ENCODE measurements around the gene TTL.
"Not testable (repeated sequence)": the region's sequence is repeated elsewhere in the genome, so short reads cannot be mapped to it uniquely, and the experiment has no call there.

Gene TTL

DNA sequence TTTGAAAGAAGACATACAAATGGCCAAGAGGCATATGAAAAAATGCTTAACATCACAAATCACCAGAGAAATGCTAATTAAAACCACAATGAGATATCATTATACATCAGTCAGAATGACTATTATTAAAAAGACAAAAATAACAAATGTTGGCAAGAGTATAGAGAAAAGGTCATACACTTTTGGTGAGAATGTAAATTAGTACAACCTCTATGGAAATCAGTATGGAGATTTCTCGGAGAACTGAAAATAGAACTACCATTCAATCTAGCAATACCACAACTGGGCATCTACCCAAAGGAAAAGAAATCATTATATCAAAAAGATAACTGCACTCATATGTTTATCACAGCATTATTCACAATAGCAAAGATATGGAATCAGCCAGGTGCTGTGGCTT is 37.7 kb upstream of the TTL start:
- H3K27ac ChIP-seq (ENCODE audit: low read depth, low read length); H3K4me1 ChIP-seq (ENCODE audit: insufficient read depth, low read length); H3K9me3 ChIP-seq (ENCODE audit: low read length); H3K27me3 ChIP-seq (ENCODE audit: control insufficient read depth in 1 of 2, insufficient read depth in 2 of 2, low read length in 2 of 2); H3K4me3 ChIP-seq (ENCODE audit: low read depth in 1 of 2, low read length in 2 of 2); H3K36me3 ChIP-seq (ENCODE audit: insufficient read depth, low read length); H3K9ac ChIP-seq (ENCODE audit: low read length): not testable (repeated sequence)

- H3K9ac ChIP-seq (ENCODE audit: low read length), result no peak overlapping the region
- H3K36me3 ChIP-seq (ENCODE audit: insufficient read depth, low read length), result no peaks in the 10 kb centered on the region
- no peak overlapping the region for H3K4me3 ChIP-seq (ENCODE audit: low read depth in 1 of 2, low read length in 2 of 2)
- no peaks in the 10 kb centered on the region for H3K27me3 ChIP-seq (ENCODE audit: control insufficient read depth in 1 of 2, insufficient read depth in 2 of 2, low read length in 2 of 2)
- no peaks in the 10 kb centered on the region for H3K4me1 ChIP-seq (ENCODE audit: insufficient read depth, low read length)
- H3K27ac ChIP-seq (ENCODE audit: low read depth, low read length), result no peak overlapping the region
- no peaks in the 10 kb centered on the region for H3K9me3 ChIP-seq (ENCODE audit: low read length)
Observed at GRCh38 chr2:112449854-112450253, 32.1 kb upstream of the TTL start.

GRCh38 chr2:112451317-112451716 is 30.6 kb upstream of the TTL start:
- H3K27me3 ChIP-seq (ENCODE audit: control insufficient read depth in 1 of 2, insufficient read depth in 2 of 2, low read length in 2 of 2), result no peaks in the 10 kb centered on the region
- H3K4me3 ChIP-seq (ENCODE audit: low read depth in 1 of 2, low read length in 2 of 2), result no peak overlapping the region
- H3K9me3 ChIP-seq (ENCODE audit: low read length), result no peaks in the 10 kb centered on the region
- no peak overlapping the region for H3K9ac ChIP-seq (ENCODE audit: low read length)
- no peaks in the 10 kb centered on the region for H3K36me3 ChIP-seq (ENCODE audit: insufficient read depth, low read length)
- no peaks in the 10 kb centered on the region for H3K4me1 ChIP-seq (ENCODE audit: insufficient read depth, low read length)
- H3K27ac ChIP-seq (ENCODE audit: low read depth, low read length), result no peak overlapping the region

- Histone ChIP-seq H3K27ac (ENCODE audit: low read depth, low read length) (no peak overlapping the region), H3K4me1 (ENCODE audit: insufficient read depth, low read length) (no peaks in the 10 kb centered on the region), H3K9ac (ENCODE audit: low read length) (no peak overlapping the region)
Observed at GRCh38 chr2:112454586-112454985, 27.4 kb upstream of the TTL start.

GRCh38 chr2:112459372-112459771 is 22.6 kb upstream of the TTL start:
- H3K9me3 ChIP-seq (ENCODE audit: low read length), result no peaks in the 10 kb centered on the region
- H3K27ac ChIP-seq (ENCODE audit: low read depth, low read length), result no peak overlapping the region
- H3K4me1 ChIP-seq (ENCODE audit: insufficient read depth, low read length), result no peaks in the 10 kb centered on the region
- H3K27me3 ChIP-seq (ENCODE audit: control insufficient read depth in 1 of 2, insufficient read depth in 2 of 2, low read length in 2 of 2), result no peaks in the 10 kb centered on the region
- H3K36me3 ChIP-seq (ENCODE audit: insufficient read depth, low read length), result no peaks in the 10 kb centered on the region
- no peak overlapping the region for H3K9ac ChIP-seq (ENCODE audit: low read length)
- H3K4me3 ChIP-seq (ENCODE audit: low read depth in 1 of 2, low read length in 2 of 2), result no peak overlapping the region

More at GRCh38 chr2:112454586-112454985, 27.4 kb upstream of the TTL start:
- Histone ChIP-seq H3K4me3 (ENCODE audit: low read depth in 1 of 2, low read length in 2 of 2) (no peak overlapping the region), H3K9me3 (ENCODE audit: low read length) (no peaks in the 10 kb centered on the region), H3K27me3 (ENCODE audit: control insufficient read depth in 1 of 2, insufficient read depth in 2 of 2, low read length in 2 of 2) (no peaks in the 10 kb centered on the region), H3K36me3 (ENCODE audit: insufficient read depth, low read length) (no peaks in the 10 kb centered on the region)

GRCh38 chr2:112462178-112462577 is 19.8 kb upstream of the TTL start:
- Histone ChIP-seq H3K4me1 (ENCODE audit: insufficient read depth, low read length) (no peaks in the 10 kb centered on the region), H3K36me3 (ENCODE audit: insufficient read depth, low read length) (no peaks in the 10 kb centered on the region), H3K27ac (ENCODE audit: low read depth, low read length) (no peak overlapping the region), H3K4me3 (ENCODE audit: low read depth in 1 of 2, low read length in 2 of 2) (no peak overlapping the region), H3K9me3 (ENCODE audit: low read length) (no peaks in the 10 kb centered on the region), H3K9ac (ENCODE audit: low read length) (no peak overlapping the region), H3K27me3 (ENCODE audit: control insufficient read depth in 1 of 2, insufficient read depth in 2 of 2, low read length in 2 of 2) (no peaks in the 10 kb centered on the region)

- no peaks in the 10 kb centered on the region for H3K9me3 ChIP-seq (ENCODE audit: low read length)
- H3K27ac ChIP-seq (ENCODE audit: low read depth, low read length), result no peak overlapping the region
- H3K4me3 ChIP-seq (ENCODE audit: low read depth in 1 of 2, low read length in 2 of 2), result no peak overlapping the region
- no peak overlapping the region for H3K9ac ChIP-seq (ENCODE audit: low read length)
- no peaks in the 10 kb centered on the region for H3K36me3 ChIP-seq (ENCODE audit: insufficient read depth, low read length)
- no peaks in the 10 kb centered on the region for H3K27me3 ChIP-seq (ENCODE audit: control insufficient read depth in 1 of 2, insufficient read depth in 2 of 2, low read length in 2 of 2)
- no peaks in the 10 kb centered on the region for H3K4me1 ChIP-seq (ENCODE audit: insufficient read depth, low read length)
Observed at GRCh38 chr2:112463256-112463655, 18.7 kb upstream of the TTL start.

GRCh38 chr2:112465382-112465781 is 16.6 kb upstream of the TTL start:
- H3K9me3 ChIP-seq (ENCODE audit: low read length), result no peaks in the 10 kb centered on the region
- no peaks in the 10 kb centered on the region for H3K36me3 ChIP-seq (ENCODE audit: insufficient read depth, low read length)
- no peaks in the 10 kb centered on the region for H3K27me3 ChIP-seq (ENCODE audit: control insufficient read depth in 1 of 2, insufficient read depth in 2 of 2, low read length in 2 of 2)
- H3K4me1 ChIP-seq (ENCODE audit: insufficient read depth, low read length), result no peaks in the 10 kb centered on the region
- H3K9ac ChIP-seq (ENCODE audit: low read length), result no peak overlapping the region
- no peak overlapping the region for H3K4me3 ChIP-seq (ENCODE audit: low read depth in 1 of 2, low read length in 2 of 2)
- H3K27ac ChIP-seq (ENCODE audit: low read depth, low read length), result no peak overlapping the region

DNA sequence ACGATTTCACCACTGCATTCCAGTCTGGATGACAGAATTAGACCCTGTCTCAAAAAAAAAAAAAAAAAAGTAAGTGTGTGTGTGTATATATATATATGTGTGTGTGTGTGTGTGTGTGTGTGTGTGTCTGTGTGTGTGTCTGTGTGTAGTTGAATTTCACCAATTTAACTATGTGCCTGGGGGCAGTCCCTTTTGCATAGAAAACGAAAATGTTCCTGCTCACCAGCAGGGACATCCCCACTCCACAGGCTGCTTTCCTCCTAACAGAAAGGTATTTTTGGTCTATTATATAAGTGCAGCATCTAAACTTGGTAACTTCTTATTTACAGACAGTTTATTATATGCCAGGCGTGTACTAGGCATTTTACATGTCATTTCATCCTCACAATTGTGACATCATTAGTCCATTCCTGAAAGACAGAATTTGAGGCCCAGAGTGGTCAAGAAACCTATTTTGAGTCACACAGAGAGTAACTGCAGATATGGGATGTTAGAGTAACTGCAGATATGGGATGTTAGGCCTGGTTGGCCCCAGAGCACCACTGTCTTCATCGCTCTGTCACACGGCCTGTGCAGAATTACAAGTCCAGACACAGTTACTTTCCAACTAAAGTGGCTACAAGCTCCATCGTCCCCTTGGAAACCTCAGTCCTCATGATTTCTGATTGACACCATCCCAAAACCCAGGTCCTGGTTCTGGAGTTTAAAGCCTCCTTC is 9.3 kb upstream of the TTL start:
- Histone ChIP-seq H3K4me1 (ENCODE audit: insufficient read depth, low read length) (no peaks in the 10 kb centered on the region), H3K27me3 (ENCODE audit: control insufficient read depth in 1 of 2, insufficient read depth in 2 of 2, low read length in 2 of 2) (no peaks in the 10 kb centered on the region), H3K27ac (ENCODE audit: low read depth, low read length) (no peak overlapping the region), H3K36me3 (ENCODE audit: insufficient read depth, low read length) (no peaks in the 10 kb centered on the region), H3K4me3 (ENCODE audit: low read depth in 1 of 2, low read length in 2 of 2) (no peak overlapping the region), H3K9me3 (ENCODE audit: low read length) (no peaks in the 10 kb centered on the region), H3K9ac (ENCODE audit: low read length) (no peak overlapping the region)

- Histone ChIP-seq H3K4me3 (ENCODE audit: low read depth in 1 of 2, low read length in 2 of 2) (no peak overlapping the region), H3K9me3 (ENCODE audit: low read length) (no peaks in the 10 kb centered on the region), H3K27ac (ENCODE audit: low read depth, low read length) (no peak overlapping the region), H3K4me1 (ENCODE audit: insufficient read depth, low read length) (no peaks in the 10 kb centered on the region), H3K36me3 (ENCODE audit: insufficient read depth, low read length) (no peaks in the 10 kb centered on the region), H3K27me3 (ENCODE audit: control insufficient read depth in 1 of 2, insufficient read depth in 2 of 2, low read length in 2 of 2) (no peaks in the 10 kb centered on the region), H3K9ac (ENCODE audit: low read length) (no peak overlapping the region)
Observed at GRCh38 chr2:112474844-112475486, 7.0 kb upstream of the TTL start.

- Histone ChIP-seq H3K9me3 (ENCODE audit: low read length) (no peaks in the 10 kb centered on the region), H3K4me3 (ENCODE audit: low read depth in 1 of 2, low read length in 2 of 2) (no peak overlapping the region), H3K27me3 (ENCODE audit: control insufficient read depth in 1 of 2, insufficient read depth in 2 of 2, low read length in 2 of 2) (no peaks in the 10 kb centered on the region), H3K27ac (ENCODE audit: low read depth, low read length) (no peak overlapping the region), H3K36me3 (ENCODE audit: insufficient read depth, low read length) (no peaks in the 10 kb centered on the region), H3K4me1 (ENCODE audit: insufficient read depth, low read length) (peaks cover 8% of the 10 kb centered on the region), H3K9ac (ENCODE audit: low read length) (no peak overlapping the region)
Observed at GRCh38 chr2:112476434-112476833, 5.5 kb upstream of the TTL start.

- H3K27me3 ChIP-seq (ENCODE audit: control insufficient read depth in 1 of 2, insufficient read depth in 2 of 2, low read length in 2 of 2), result no peaks in the 10 kb centered on the region
- H3K9me3 ChIP-seq (ENCODE audit: low read length), result no peaks in the 10 kb centered on the region
- peak overlapping the region; percentile 63 for H3K9ac ChIP-seq (ENCODE audit: low read length)
- H3K4me1 ChIP-seq (ENCODE audit: insufficient read depth, low read length), result peaks cover 20% of the 10 kb centered on the region
- H3K27ac ChIP-seq (ENCODE audit: low read depth, low read length), result no peak overlapping the region
- peak overlapping the region; percentile 85 to 93 for H3K4me3 ChIP-seq (ENCODE audit: low read depth in 1 of 2, low read length in 2 of 2)
- H3K36me3 ChIP-seq (ENCODE audit: insufficient read depth, low read length), result no peaks in the 10 kb centered on the region
Observed at GRCh38 chr2:112480530-112481049, 1.4 kb upstream of the TTL start.
